HEK293 (cell line): ENCODE data around the gene HLA-DPA1.

Source experiments
- CTCF ChIA-PET: fragments of 350-600 bp; formaldehyde crosslinking; extraction: SDS; loops from one replicate; lab custom pipeline; 2021; ENCODE audit warnings: antibody characterized with exemption; lab: Yijun Ruan, JAX
- POLR2A ChIA-PET: fragments of 300-600 bp; formaldehyde crosslinking; extraction: SDS; loops from one replicate; lab custom pipeline; 2020; ENCODE audit warnings: antibody characterized with exemption, inconsistent platforms; lab: Yijun Ruan, JAX
- H3K27ac ChIP-seq: fragments of 200-500 bp; sonication (Bioruptor generic); 2 replicates; pipeline ENCODE4 v1.5.1; 2014; ENCODE audit warnings: low read depth, low read length, control low read depth, inconsistent platforms; ENCODE audit errors: extremely low read depth
- H3K36me3 ChIP-seq, 2 experiments: fragments of 200-500 bp in 1 of 2; sonication (Bioruptor generic) in 1 of 2; 1 replicate in 1 of 2; 2 replicates in 1 of 2; pipeline ENCODE4 v1.5.1; 2014 to 2017; ENCODE audit warnings: inconsistent platforms in 2 of 2, low read length in 2 of 2; ENCODE audit not compliant: control insufficient read depth in 2 of 2, insufficient read depth in 1 of 2
- H3K4me1 ChIP-seq: fragments of 200-500 bp; sonication (Bioruptor generic); 2 replicates; pipeline ENCODE4 v1.5.1; 2014; ENCODE audit warnings: mild to moderate bottlenecking, low read length, inconsistent platforms; ENCODE audit not compliant: control insufficient read depth, insufficient read depth
- H3K4me3 ChIP-seq: 2 replicates; pipeline ENCODE4 v1.5.1; 2011; ENCODE audit warnings: low read depth, mild to moderate bottlenecking, control low read depth, low read length, moderate library complexity
- H3K9me3 ChIP-seq: fragments of 200-500 bp; sonication (Bioruptor generic); 2 replicates; pipeline ENCODE4 v1.5.1; 2014; ENCODE audit warnings: low read depth, low read length, inconsistent platforms; ENCODE audit not compliant: control insufficient read depth, insufficient read depth
- BCL11A ChIP-seq: fragments of 450-650 bp; formaldehyde crosslinking; IDR thresholded peaks from 2 replicates; pipeline ENCODE4 v1.5.1; 2016; ENCODE audit warnings: low read depth, missing biosample characterization, missing genetic modification characterization
- BCL11B ChIP-seq: fragments of 450-650 bp; formaldehyde crosslinking; IDR thresholded peaks from 2 replicates; pipeline ENCODE4 v1.5.1; 2016; ENCODE audit warnings: low read depth, missing biosample characterization, missing genetic modification characterization
- CTCF ChIP-seq: fragments of 450-650 bp; formaldehyde crosslinking; IDR thresholded peaks from 2 replicates; pipeline ENCODE4 v1.5.1; 2016; ENCODE audit warnings: missing biosample characterization, missing genetic modification characterization
- EGR2 ChIP-seq: fragments of 450-650 bp; formaldehyde crosslinking; IDR thresholded peaks from 2 replicates; pipeline ENCODE4 v1.5.1; 2016; ENCODE audit warnings: low read depth, missing biosample characterization, missing genetic modification characterization
- GFI1B ChIP-seq: fragments of 450-650 bp; formaldehyde crosslinking; IDR thresholded peaks from 2 replicates; pipeline ENCODE4 v1.5.1; 2016; ENCODE audit warnings: missing biosample characterization, missing genetic modification characterization
- IKZF3 ChIP-seq: fragments of 450-650 bp; IDR thresholded peaks from 2 replicates; pipeline ENCODE4 v1.5.0; 2018; ENCODE audit warnings: missing biosample characterization, mild to moderate bottlenecking, missing genetic modification characterization, moderate library complexity
- KLF8 ChIP-seq: fragments of 450-650 bp; formaldehyde crosslinking; IDR thresholded peaks from 2 replicates; pipeline ENCODE4 v1.5.1; 2016; ENCODE audit warnings: missing biosample characterization, missing genetic modification characterization
- SCRT1 ChIP-seq: fragments of 450-650 bp; formaldehyde crosslinking; IDR thresholded peaks from 2 replicates; pipeline ENCODE4 v1.5.1; 2016; ENCODE audit warnings: missing biosample characterization, missing genetic modification characterization, borderline replicate concordance
- SCRT2 ChIP-seq: fragments of 450-650 bp; formaldehyde crosslinking; IDR thresholded peaks from 2 replicates; pipeline ENCODE4 v1.5.1; 2016; ENCODE audit warnings: missing biosample characterization, missing genetic modification characterization
- SP3 ChIP-seq: fragments of 450-650 bp; formaldehyde crosslinking; IDR thresholded peaks from 2 replicates; pipeline ENCODE4 v1.5.1; 2016; ENCODE audit warnings: missing biosample characterization, missing genetic modification characterization
- YY1 ChIP-seq: fragments of 450-650 bp; formaldehyde crosslinking; IDR thresholded peaks from 2 replicates; pipeline ENCODE4 v1.5.1; 2018; ENCODE audit warnings: missing biosample characterization, missing genetic modification characterization
- ZFP3 ChIP-seq: fragments of 450-650 bp; formaldehyde crosslinking; IDR thresholded peaks from 2 replicates; pipeline ENCODE4 v1.5.1; 2016; ENCODE audit warnings: low read depth, missing biosample characterization, missing genetic modification characterization
- ZFP37 ChIP-seq: fragments of 450-650 bp; formaldehyde crosslinking; IDR thresholded peaks from 2 replicates; pipeline ENCODE4 v1.5.1; 2016; ENCODE audit warnings: missing biosample characterization, missing genetic modification characterization
- ZNF112 ChIP-seq: fragments of 450-650 bp; formaldehyde crosslinking; IDR thresholded peaks from 2 replicates; pipeline ENCODE4 v1.5.0; 2017; ENCODE audit warnings: missing biosample characterization, missing genetic modification characterization
- ZNF146 ChIP-seq: fragments of 450-650 bp; formaldehyde crosslinking; IDR thresholded peaks from 2 replicates; pipeline ENCODE4 v1.5.1; 2016; ENCODE audit warnings: missing biosample characterization, missing genetic modification characterization
- ZNF157 ChIP-seq: fragments of 450-650 bp; formaldehyde crosslinking; IDR thresholded peaks from 2 replicates; pipeline ENCODE4 v1.5.1; 2016; ENCODE audit warnings: missing biosample characterization, missing genetic modification characterization
- ZNF169 ChIP-seq: fragments of 450-650 bp; formaldehyde crosslinking; IDR thresholded peaks from 2 replicates; pipeline ENCODE4 v1.5.1; 2016; ENCODE audit warnings: missing biosample characterization, missing genetic modification characterization
- ZNF2 ChIP-seq: fragments of 450-650 bp; formaldehyde crosslinking; IDR thresholded peaks from 2 replicates; pipeline ENCODE4 v1.5.1; 2016; ENCODE audit warnings: missing biosample characterization, missing genetic modification characterization
- ZNF37A ChIP-seq: fragments of 450-650 bp; IDR thresholded peaks from 2 replicates; pipeline ENCODE4 v1.5.1; 2018; ENCODE audit warnings: missing biosample characterization, missing genetic modification characterization
- ZNF394 ChIP-seq: fragments of 450-650 bp; formaldehyde crosslinking; IDR thresholded peaks from 2 replicates; pipeline ENCODE4 v1.5.1; 2016; ENCODE audit warnings: missing biosample characterization, missing genetic modification characterization, mild to moderate bottlenecking, moderate library complexity, borderline replicate concordance
- ZNF514 ChIP-seq: fragments of 450-650 bp; formaldehyde crosslinking; IDR thresholded peaks from 2 replicates; pipeline ENCODE4 v1.5.1; 2016; ENCODE audit warnings: missing biosample characterization, missing genetic modification characterization
- ZNF555 ChIP-seq: fragments of 450-650 bp; formaldehyde crosslinking; conservative IDR thresholded peaks from 2 replicates; pipeline ENCODE4 v1.5.1; 2017; ENCODE audit warnings: missing biosample characterization, mild to moderate bottlenecking, missing genetic modification characterization, inconsistent platforms
- ZNF624 ChIP-seq: fragments of 450-650 bp; formaldehyde crosslinking; IDR thresholded peaks from 2 replicates; pipeline ENCODE4 v1.5.1; 2017; ENCODE audit warnings: missing biosample characterization, missing genetic modification characterization
- ZNF658 ChIP-seq: fragments of 450-650 bp; formaldehyde crosslinking; IDR thresholded peaks from 2 replicates; pipeline ENCODE4; 2016; ENCODE audit warnings: missing biosample characterization, missing genetic modification characterization
- ZNF701 ChIP-seq: fragments of 450-650 bp; formaldehyde crosslinking; IDR thresholded peaks from 2 replicates; pipeline ENCODE4 v1.5.1; 2016; ENCODE audit warnings: missing biosample characterization, missing genetic modification characterization
- ZNF76 ChIP-seq: fragments of 450-650 bp; formaldehyde crosslinking; IDR thresholded peaks from 2 replicates; pipeline ENCODE4; 2016; ENCODE audit warnings: low read depth, missing biosample characterization, missing genetic modification characterization, borderline replicate concordance
- ZNF768 ChIP-seq: fragments of 450-650 bp; formaldehyde crosslinking; IDR thresholded peaks from 2 replicates; pipeline ENCODE4 v1.5.1; 2018; ENCODE audit warnings: missing biosample characterization, mild to moderate bottlenecking, missing genetic modification characterization
- TF ChIP-seq, protein P1 (sequence below): fragments of 450-650 bp; formaldehyde crosslinking; IDR thresholded peaks from 2 replicates; pipeline ENCODE4 v1.5.1; 2016; ENCODE audit warnings: missing biosample characterization, missing genetic modification characterization
- TF ChIP-seq, protein P2 (sequence below): fragments of 450-650 bp; formaldehyde crosslinking; IDR thresholded peaks from 2 replicates; pipeline ENCODE4 v1.5.1; 2016; ENCODE audit warnings: missing biosample characterization, missing genetic modification characterization

HLA-DPA1 gene

GRCh38 chr6:33120001-33120400, 46.6 kb upstream of the HLA-DPA1 start:
- no peaks in the 10 kb centered on the region for H3K9me3 ChIP-seq
- no peaks in the 10 kb centered on the region for H3K36me3 ChIP-seq
- H3K4me3 ChIP-seq = no peak overlapping the region
- TF ChIP-seq ZNF146 (no peak), ZNF514 (tag by site-specific recombination) (no peak), ZNF555 (tag by site-specific recombination) (no peak), ZNF658 (tag by site-specific recombination) (no peak), ZNF624 (no peak), SP3 (tag by site-specific recombination) (no peak), ZNF76 (tag by site-specific recombination) (no peak), GFI1B (no peak), ZFP37 (tag by site-specific recombination) (no peak), IKZF3 (tag by site-specific recombination) (no peak), ZNF37A (tag by site-specific recombination) (no peak), ZNF112 (no peak)
- TF ChIP-seq, protein P1, sequence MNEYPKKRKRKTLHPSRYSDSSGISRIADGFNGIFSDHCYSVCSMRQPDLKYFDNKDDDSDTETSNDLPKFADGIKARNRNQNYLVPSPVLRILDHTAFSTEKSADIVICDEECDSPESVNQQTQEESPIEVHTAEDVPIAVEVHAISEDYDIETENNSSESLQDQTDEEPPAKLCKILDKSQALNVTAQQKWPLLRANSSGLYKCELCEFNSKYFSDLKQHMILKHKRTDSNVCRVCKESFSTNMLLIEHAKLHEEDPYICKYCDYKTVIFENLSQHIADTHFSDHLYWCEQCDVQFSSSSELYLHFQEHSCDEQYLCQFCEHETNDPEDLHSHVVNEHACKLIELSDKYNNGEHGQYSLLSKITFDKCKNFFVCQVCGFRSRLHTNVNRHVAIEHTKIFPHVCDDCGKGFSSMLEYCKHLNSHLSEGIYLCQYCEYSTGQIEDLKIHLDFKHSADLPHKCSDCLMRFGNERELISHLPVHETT (tag by site-specific recombination) = no peak
- TF ChIP-seq, all 188 proteins: peak for 0
- POLR2A ChIA-PET = interaction anchor here (1.0 kb wide), 1 partner anchor 152 kb away, joined by 3 read pairs; the partner anchor contains the start of genes RPS18 and VPS52
- CTCF ChIA-PET = interaction anchor here (0.6 to 6.7 kb wide), 34 partner anchors 9 to 750 kb away, joined by 3 to 77 read pairs (median 4); no protein-coding TSS in a partner anchor
- Histone ChIP-seq H3K27ac (no peak overlapping the region), H3K4me1 (no peaks in the 10 kb centered on the region)

GRCh38 chr6:33118525-33119123, 45.2 kb upstream of the HLA-DPA1 start:
- ChIA-PET CTCF (interaction anchor here (0.6 to 6.7 kb wide), 29 partner anchors 9 to 489 kb away, joined by 3 to 77 read pairs (median 4); no protein-coding TSS in a partner anchor), POLR2A (no interaction called here)
- no peak overlapping the region for H3K27ac ChIP-seq
- H3K36me3 ChIP-seq = no peaks in the 10 kb centered on the region
- H3K9me3 ChIP-seq = no peaks in the 10 kb centered on the region
- H3K4me1 ChIP-seq = no peaks in the 10 kb centered on the region
- no peak overlapping the region for H3K4me3 ChIP-seq
- TF ChIP-seq YY1 (tag by site-specific recombination) = no peak
- TF ChIP-seq BCL11A (tag by site-specific recombination) = no peak
- no peak for TF ChIP-seq BCL11B (tag by site-specific recombination)
- no peak for TF ChIP-seq ZFP3
- TF ChIP-seq ZNF701 (tag by site-specific recombination) = no peak
- 0 out of 2 replicates have a peak, but pooled peaks have one; percentile 20 for TF ChIP-seq CTCF (tag by site-specific recombination)
- no peak for TF ChIP-seq ZNF394
- no peak for TF ChIP-seq GFI1B
- TF ChIP-seq SCRT1 (tag by site-specific recombination) = peak; percentile 62; the same call in 1 of the 2 replicates
- TF ChIP-seq ZNF169 (tag by site-specific recombination) = no peak
- TF ChIP-seq ZNF768 (tag by site-specific recombination) = no peak
- TF ChIP-seq, protein P2, sequence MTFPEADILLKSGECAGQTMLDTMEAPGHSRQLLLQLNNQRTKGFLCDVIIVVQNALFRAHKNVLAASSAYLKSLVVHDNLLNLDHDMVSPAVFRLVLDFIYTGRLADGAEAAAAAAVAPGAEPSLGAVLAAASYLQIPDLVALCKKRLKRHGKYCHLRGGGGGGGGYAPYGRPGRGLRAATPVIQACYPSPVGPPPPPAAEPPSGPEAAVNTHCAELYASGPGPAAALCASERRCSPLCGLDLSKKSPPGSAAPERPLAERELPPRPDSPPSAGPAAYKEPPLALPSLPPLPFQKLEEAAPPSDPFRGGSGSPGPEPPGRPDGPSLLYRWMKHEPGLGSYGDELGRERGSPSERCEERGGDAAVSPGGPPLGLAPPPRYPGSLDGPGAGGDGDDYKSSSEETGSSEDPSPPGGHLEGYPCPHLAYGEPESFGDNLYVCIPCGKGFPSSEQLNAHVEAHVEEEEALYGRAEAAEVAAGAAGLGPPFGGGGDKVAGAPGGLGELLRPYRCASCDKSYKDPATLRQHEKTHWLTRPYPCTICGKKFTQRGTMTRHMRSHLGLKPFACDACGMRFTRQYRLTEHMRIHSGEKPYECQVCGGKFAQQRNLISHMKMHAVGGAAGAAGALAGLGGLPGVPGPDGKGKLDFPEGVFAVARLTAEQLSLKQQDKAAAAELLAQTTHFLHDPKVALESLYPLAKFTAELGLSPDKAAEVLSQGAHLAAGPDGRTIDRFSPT (tag by site-specific recombination) = no peak
- TF ChIP-seq ZNF157 (tag by site-specific recombination) = no peak
- peak; percentile 95 for TF ChIP-seq SCRT2 (tag by site-specific recombination)
- TF ChIP-seq EGR2 (tag by site-specific recombination) = no peak
- TF ChIP-seq KLF8 (tag by site-specific recombination) = no peak
- TF ChIP-seq ZNF2 (tag by site-specific recombination) = peak; percentile 61
